K562 treated with DMSO at 1 percent for 24 hours (cell line): ENCODE data around the gene KLHL34. TPM values are rescaled to one million over a fixed set of nuclear protein-coding genes. Genes with fewer than 3 reads are reported as not detected.

Source experiments
- total RNA-seq: library from RNA; unstranded; fragments of 300-600 nt; gene quantifications from 2 replicates; pipeline ENCODE4 v1.2.3, GENCODE V29; 2022; ENCODE audit warnings: low read depth; ENCODE audit not compliant: insufficient read depth

KLHL34 gene
- not detected in 2 replicates for total RNA-seq

GRCh38 chrX:21658152-21658737 is at the start of gene KLHL34:
Gene KLHL34 (minus strand): TSS chrX:21658330. CDS start chrX:21657788, 542 bp downstream.

Other genes starting within 250 kb of the KLHL34 start
- not detected in 2 replicates for gene SMPX, start 99.8 kb upstream of the KLHL34 start, total RNA-seq
- 6.0 and 7.7 TPM in 2 replicates for gene MBTPS2, start 181.3 kb upstream of the KLHL34 start, total RNA-seq
- 1.5 and 1.9 TPM in 2 replicates for gene YY2, start 197.7 kb upstream of the KLHL34 start, total RNA-seq